Panc1 (cell line): Measurements from ENCODE around the gene MOB3C.

Experiments used
- CTCF ChIP-seq: fragments of 450-650 bp; IDR thresholded peaks from 2 replicates; pipeline ENCODE4 v1.5.1; 2017; ENCODE audit warnings: mild to moderate bottlenecking
- REST ChIP-seq, 2 experiments: IDR thresholded peaks; 2 replicates each; pipeline ENCODE4 v1.6.1; 2011 to 2012; ENCODE audit warnings: low read depth in 2 of 2, control low read depth in 1 of 2, low read length in 1 of 2, mild to moderate bottlenecking in 1 of 2, moderate library complexity in 1 of 2; ENCODE audit not compliant: insufficient read depth in 1 of 2
- SIN3A ChIP-seq: IDR thresholded peaks from 2 replicates; pipeline ENCODE4 v1.6.1; 2012; ENCODE audit warnings: low read depth, mild to moderate bottlenecking, low read length, moderate library complexity, borderline replicate concordance; ENCODE audit not compliant: insufficient read depth

- TF ChIP-seq CTCF (no peak), REST (IDR thresholded peaks at IDR 0.05; ENCODE audit: insufficient read depth in 1 of 2, low read depth in 2 of 2, low read length in 1 of 2) (no peak), SIN3A (no peak)
Measured at GRCh38 chr1:46621930-46622329, 5.3 kb upstream of the MOB3C start.
